ENCODE data around the gene PRKRIP1. TPM values are rescaled to one million over a fixed set of nuclear protein-coding genes. Genes with fewer than 3 reads are reported as not detected.
A peak's percentile ranks its signal among the peaks of the same experiment; 100 is the strongest.
"Not testable (repeated sequence)": the region's sequence is repeated elsewhere in the genome, so short reads cannot be mapped to it uniquely, and the experiment has no call there.

Gene PRKRIP1
- 10 to 100 TPM; 27.2 to 28.3 TPM for total RNA-seq

- DNase-seq, result peak; percentile 90
- peaks cover 30% of the 10 kb centered on the region for H3K36me3 Mint-ChIP-seq (ENCODE audit: low read depth)
- POLR2A ChIA-PET, result interaction anchor here (0.8 to 3.1 kb wide), 12 partner anchors 9 to 653 kb away, joined by 3 to 19 read pairs (median 4); no protein-coding TSS in a partner anchor
- H3K4me3 Mint-ChIP-seq, result peak within 1 kb of the TSS; percentile 91
- H3K9me3 Mint-ChIP-seq, result no peaks in the 10 kb centered on the region
- H3K27me3 Mint-ChIP-seq, result no peaks in the 10 kb centered on the region
- peaks cover 22% of the 10 kb centered on the region for H3K4me1 Mint-ChIP-seq
- H3K27ac Mint-ChIP-seq, result peak within 1 kb of the TSS; percentile 77
- CTCF ChIA-PET, result interaction anchor here (1.1 to 1.8 kb wide), 6 partner anchors 9 to 1507 kb away, joined by 3 to 8 read pairs (median 5); partner anchors contain the start of gene UFSP1
Observed at GRCh38 chr7:102395873-102396709, at the start of gene PRKRIP1. Gene PRKRIP1, plus strand, starts transcription at chr7:102396363. Its CDS starts 49 bp downstream, at chr7:102396412.

GRCh38 chr7:102346983-102347382 lies 49.2 kb upstream of the PRKRIP1 start:
- H3K27me3 Mint-ChIP-seq; DNase-seq; H3K36me3 Mint-ChIP-seq (ENCODE audit: low read depth); H3K9me3 Mint-ChIP-seq; CTCF ChIA-PET; POLR2A ChIA-PET; H3K4me1 Mint-ChIP-seq; H3K4me3 Mint-ChIP-seq; H3K27ac Mint-ChIP-seq: not testable (repeated sequence)

GRCh38 chr7:102356344-102356743 lies 39.8 kb upstream of the PRKRIP1 start, which contains the start of gene SPDYE6:
Gene SPDYE6, minus strand, starts transcription at chr7:102356444. Its CDS starts 421 bp downstream, at chr7:102356023.
- CTCF ChIA-PET; H3K27ac Mint-ChIP-seq; H3K27me3 Mint-ChIP-seq; H3K4me1 Mint-ChIP-seq; H3K9me3 Mint-ChIP-seq; H3K4me3 Mint-ChIP-seq; POLR2A ChIA-PET; DNase-seq; H3K36me3 Mint-ChIP-seq (ENCODE audit: low read depth): not testable (repeated sequence)

GRCh38 chr7:102363549-102364393 lies 32.4 kb upstream of the PRKRIP1 start:
- H3K27me3 Mint-ChIP-seq, POLR2A ChIA-PET, H3K9me3 Mint-ChIP-seq: not testable (repeated sequence)
- DNase-seq, result peak; percentile 96
- CTCF ChIA-PET, result interaction anchor here (0.7 to 1.3 kb wide), 2 partner anchors 15 to 28 kb away, joined by 3 to 4 read pairs; no protein-coding TSS in a partner anchor
- Mint-ChIP-seq H3K4me3 (peak overlapping the region; percentile 92), H3K4me1 (peaks cover 19% of the 10 kb centered on the region), H3K36me3 (ENCODE audit: low read depth) (peaks cover 22% of the 10 kb centered on the region), H3K27ac (peak overlapping the region; percentile 75)

GRCh38 chr7:102364394-102364886 lies 31.7 kb upstream of the PRKRIP1 start:
- POLR2A ChIA-PET, H3K27me3 Mint-ChIP-seq, H3K9me3 Mint-ChIP-seq, CTCF ChIA-PET: not testable (repeated sequence)
- peak overlapping the region; percentile 75 for H3K27ac Mint-ChIP-seq
- DNase-seq, result peak; percentile 22
- peak overlapping the region; percentile 92 for H3K4me3 Mint-ChIP-seq
- H3K4me1 Mint-ChIP-seq, result peaks cover 19% of the 10 kb centered on the region
- peaks cover 22% of the 10 kb centered on the region for H3K36me3 Mint-ChIP-seq (ENCODE audit: low read depth)

GRCh38 chr7:102365390-102365789 lies 30.8 kb upstream of the PRKRIP1 start:
- DNase-seq, H3K27ac Mint-ChIP-seq, H3K27me3 Mint-ChIP-seq, CTCF ChIA-PET, POLR2A ChIA-PET, H3K9me3 Mint-ChIP-seq: not testable (repeated sequence)
- peaks cover 29% of the 10 kb centered on the region for H3K36me3 Mint-ChIP-seq (ENCODE audit: low read depth)
- H3K4me1 Mint-ChIP-seq, result peaks cover 21% of the 10 kb centered on the region
- H3K4me3 Mint-ChIP-seq, result peak overlapping the region; percentile 49

- H3K27ac Mint-ChIP-seq, H3K27me3 Mint-ChIP-seq, H3K9me3 Mint-ChIP-seq, DNase-seq, POLR2A ChIA-PET, H3K4me3 Mint-ChIP-seq, CTCF ChIA-PET: not testable (repeated sequence)
- H3K4me1 Mint-ChIP-seq, result peaks cover 15% of the 10 kb centered on the region
- H3K36me3 Mint-ChIP-seq (ENCODE audit: low read depth), result peaks cover 49% of the 10 kb centered on the region
Observed at GRCh38 chr7:102370038-102370437, 26.1 kb upstream of the PRKRIP1 start.

GRCh38 chr7:102372796-102373195 lies 23.4 kb upstream of the PRKRIP1 start:
- peaks cover 16% of the 10 kb centered on the region for H3K4me1 Mint-ChIP-seq
- POLR2A ChIA-PET, CTCF ChIA-PET, H3K27ac Mint-ChIP-seq, H3K9me3 Mint-ChIP-seq, H3K4me3 Mint-ChIP-seq, H3K27me3 Mint-ChIP-seq, DNase-seq: not testable (repeated sequence)
- H3K36me3 Mint-ChIP-seq (ENCODE audit: low read depth), result peaks cover 47% of the 10 kb centered on the region

- Mint-ChIP-seq H3K4me1 (peaks cover 12% of the 10 kb centered on the region), H3K4me3 (no peak overlapping the region), H3K27me3 (no peaks in the 10 kb centered on the region), H3K9me3 (no peaks in the 10 kb centered on the region), H3K27ac (peak overlapping the region; percentile 6), H3K36me3 (ENCODE audit: low read depth) (peaks cover 48% of the 10 kb centered on the region)
- ChIA-PET CTCF (no interaction called here), POLR2A (no interaction called here)
- DNase-seq, result no peak
Observed at GRCh38 chr7:102376964-102377466, 19.1 kb upstream of the PRKRIP1 start.

- H3K9me3 Mint-ChIP-seq, DNase-seq, CTCF ChIA-PET, H3K27ac Mint-ChIP-seq, H3K4me3 Mint-ChIP-seq, H3K27me3 Mint-ChIP-seq, POLR2A ChIA-PET: not testable (repeated sequence)
- H3K36me3 Mint-ChIP-seq (ENCODE audit: low read depth), result peaks cover 42% of the 10 kb centered on the region
- peaks cover 12% of the 10 kb centered on the region for H3K4me1 Mint-ChIP-seq
Observed at GRCh38 chr7:102380837-102381236, 15.3 kb upstream of the PRKRIP1 start.

GRCh38 chr7:102381696-102382425 lies 14.3 kb upstream of the PRKRIP1 start:
- CTCF ChIA-PET, result not testable (repeated sequence)

GRCh38 chr7:102387064-102387463 lies 9.1 kb upstream of the PRKRIP1 start:
- POLR2A ChIA-PET, result interaction anchor here (2.2 kb wide), 1 partner anchor 9 kb away, joined by 8 read pairs; the partner anchor contains the start of gene PRKRIP1

More at GRCh38 chr7:102381696-102382425, 14.3 kb upstream of the PRKRIP1 start:
- H3K27ac Mint-ChIP-seq, H3K4me1 Mint-ChIP-seq, DNase-seq, H3K4me3 Mint-ChIP-seq, POLR2A ChIA-PET, H3K9me3 Mint-ChIP-seq, H3K27me3 Mint-ChIP-seq: not testable (repeated sequence)
- peaks cover 41% of the 10 kb centered on the region for H3K36me3 Mint-ChIP-seq (ENCODE audit: low read depth)

More at GRCh38 chr7:102387064-102387463, 9.1 kb upstream of the PRKRIP1 start:
- Mint-ChIP-seq H3K27ac (no peak overlapping the region), H3K36me3 (ENCODE audit: low read depth) (peaks cover 18% of the 10 kb centered on the region), H3K4me3 (no peak overlapping the region), H3K9me3 (no peaks in the 10 kb centered on the region), H3K27me3 (no peaks in the 10 kb centered on the region), H3K4me1 (no peaks in the 10 kb centered on the region)
- CTCF ChIA-PET, result interaction anchor here (1.6 to 2.5 kb wide), 2 partner anchors 107 to 114 kb away, joined by 4 to 6 read pairs; no protein-coding TSS in a partner anchor
- no peak for DNase-seq
